GM10266 (cell line): ENCODE measurements around the gene ITLN1.
"Not testable (repeated sequence)": the region's sequence is repeated elsewhere in the genome, so short reads cannot be mapped to it uniquely, and the experiment has no call there.

ENCODE experiments used
- DNase-seq: peaks from one replicate; pipeline ENCODE4 v3.0.0; 2012; ENCODE audit errors: extremely low spot score
- CTCF ChIP-seq: IDR thresholded peaks from 2 replicates; pipeline ENCODE4 v1.5.1; 2012; ENCODE audit warnings: mild to moderate bottlenecking, low read depth; ENCODE audit not compliant: control insufficient read depth, insufficient read depth; ENCODE audit errors: missing control alignments

ITLN1 gene

GRCh38 chr1:160885042-160885441 is at the start of gene ITLN1:
ITLN1 (minus strand) TSS chr1:160885180; CDS start chr1:160884877, 303 bp downstream.
- TF ChIP-seq CTCF = no peak
- no peak for DNase-seq

DNA sequence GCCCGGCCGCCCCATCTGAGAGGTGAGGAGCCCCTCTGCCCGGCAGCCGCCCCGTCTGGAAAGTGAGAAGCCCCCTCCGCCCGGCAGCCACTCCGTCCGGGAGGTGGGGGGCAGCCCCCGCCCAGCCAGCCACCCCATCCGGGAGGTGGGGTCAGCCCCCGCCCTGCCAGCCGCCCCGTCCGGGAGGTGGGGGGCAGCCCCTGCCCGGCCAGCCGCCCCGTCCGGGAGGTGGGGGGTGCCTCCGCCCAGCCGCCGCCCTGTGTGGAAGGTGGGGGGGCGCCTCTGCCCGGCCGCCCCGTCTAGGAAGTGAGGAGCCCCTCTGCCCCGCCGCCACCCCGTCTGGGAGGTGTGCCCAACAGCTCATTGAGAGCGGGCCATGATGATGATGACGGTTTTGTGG is 48.3 kb upstream of the ITLN1 start:
- not testable (repeated sequence) for DNase-seq

DNA sequence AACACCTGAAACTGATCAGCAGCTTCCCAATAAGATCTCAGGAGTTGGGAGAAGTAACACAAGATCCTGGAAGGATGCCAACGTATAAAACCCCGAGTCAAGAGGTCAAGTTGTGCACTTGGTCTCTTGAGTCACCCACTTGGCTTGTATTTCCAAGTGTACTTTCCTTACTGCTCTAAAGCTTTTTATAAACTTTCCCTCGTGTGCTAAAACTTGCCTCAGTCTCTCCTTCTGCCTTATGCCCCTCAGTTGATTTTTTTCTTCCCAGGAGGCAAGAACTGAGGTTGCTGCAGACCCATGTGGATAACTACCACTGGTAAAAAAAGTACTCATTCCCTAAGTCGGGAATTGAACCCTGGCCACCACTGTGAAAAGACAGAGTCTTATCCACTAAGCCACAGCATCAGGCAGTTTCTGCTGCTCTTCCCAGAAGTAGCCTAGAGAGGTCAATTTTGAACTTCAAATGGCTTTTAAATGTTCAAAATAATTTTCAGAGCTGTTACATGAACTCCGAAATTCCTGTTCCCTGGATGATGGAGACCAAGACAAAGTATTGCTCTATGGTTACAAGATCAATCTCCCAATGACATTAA is 40.8 kb upstream of the ITLN1 start:
- TF ChIP-seq CTCF = no peak
- DNase-seq = no peak

DNA sequence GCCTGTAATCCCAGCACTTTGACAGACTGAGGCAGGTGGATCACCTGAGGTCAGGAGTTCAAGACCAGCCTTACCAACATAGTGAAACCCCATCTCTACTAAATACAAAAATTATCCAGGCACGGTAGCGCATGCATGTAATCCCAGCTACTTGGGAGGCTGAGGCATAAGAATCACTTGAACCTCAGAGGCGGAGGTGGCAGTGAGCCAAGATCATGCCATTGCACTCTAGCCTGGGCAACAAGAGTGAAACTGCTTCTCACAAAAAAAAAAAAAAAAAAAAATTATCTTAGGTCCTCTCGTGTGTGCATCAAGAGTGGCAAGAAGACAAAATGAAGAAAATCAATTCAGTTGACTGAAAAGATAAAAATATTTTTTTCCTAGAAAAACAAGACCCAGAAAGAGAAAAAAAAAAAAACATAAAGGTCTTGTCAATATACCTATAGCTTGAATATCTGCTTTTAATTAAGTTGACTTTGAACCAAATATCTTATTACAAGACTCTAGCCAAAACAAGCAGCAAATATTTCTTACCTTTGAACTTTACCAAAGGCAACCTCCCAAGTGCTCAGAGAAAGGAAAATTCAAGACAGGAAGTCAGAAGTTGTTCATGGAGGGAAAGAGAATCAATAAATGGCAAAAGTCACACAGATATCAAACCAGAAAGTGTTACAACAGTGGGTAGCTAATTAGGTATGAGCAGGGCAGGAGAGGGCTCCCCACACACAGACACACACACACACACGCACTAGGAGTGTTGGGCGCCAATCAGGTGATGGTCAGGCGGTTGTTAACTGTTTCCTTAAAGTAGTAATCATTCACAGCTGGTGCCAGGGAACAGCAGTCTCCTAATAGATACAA is 40.0 kb upstream of the ITLN1 start:
- no peak for DNase-seq
- no peak for TF ChIP-seq CTCF

DNA sequence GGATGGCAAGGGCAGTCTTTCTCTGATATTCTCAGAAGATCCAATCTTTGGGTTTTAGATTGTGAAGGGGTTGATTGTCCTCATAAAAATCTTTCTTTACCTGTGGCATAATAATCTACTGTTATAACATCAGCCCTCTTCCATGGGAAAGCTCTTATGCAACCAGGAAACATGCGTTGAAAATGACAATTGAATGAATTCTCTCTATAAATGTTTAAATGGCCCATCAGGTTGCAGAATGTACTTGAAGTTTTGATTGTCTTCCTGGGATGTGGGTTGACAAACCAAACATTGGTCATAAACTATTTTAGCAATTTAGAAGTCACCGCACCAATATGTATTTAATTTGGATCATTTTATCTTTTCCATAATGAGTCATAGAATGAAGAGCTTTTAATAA is 31.7 kb upstream of the ITLN1 start:
- TF ChIP-seq CTCF = no peak
- no peak for DNase-seq

GRCh38 chr1:160913229-160913628 is 28.2 kb upstream of the ITLN1 start:
- DNase-seq = not testable (repeated sequence)

- no peak for DNase-seq
- TF ChIP-seq CTCF = no peak
Measured at GRCh38 chr1:160911925-160912324, 26.9 kb upstream of the ITLN1 start.

DNA sequence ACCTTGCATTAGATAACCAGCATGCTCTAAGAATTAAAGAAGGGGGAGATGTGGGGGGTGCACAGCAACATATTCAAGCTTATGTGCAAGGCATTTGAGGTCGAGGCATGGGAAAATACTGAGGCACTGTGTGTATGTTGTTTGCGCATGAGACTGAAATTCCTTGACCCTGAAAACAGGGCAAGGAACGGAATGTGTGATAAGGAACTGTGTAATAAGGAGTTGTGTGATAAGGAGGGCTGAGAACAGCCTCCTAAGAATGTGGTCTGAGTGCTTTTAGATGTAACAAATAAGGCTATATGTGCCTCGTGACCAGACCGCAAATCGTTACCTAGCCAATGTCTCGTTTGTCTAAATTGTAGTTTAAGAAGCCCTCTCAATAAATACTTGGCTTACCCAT is 26.5 kb upstream of the ITLN1 start:
- no peak for DNase-seq
- TF ChIP-seq CTCF = no peak
